HepG2 (cell line): ENCODE data around the gene CDYL2.

Experiments used
- AKAP8 ChIP-seq: sonication (generic); formaldehyde crosslinking; IDR thresholded peaks from 2 replicates; pipeline ENCODE4 v1.5.1; 2020; ENCODE audit warnings: mild to moderate bottlenecking, missing genetic modification reagents
- EZH2 ChIP-seq: conservative IDR thresholded peaks from 2 replicates; pipeline ENCODE4 v1.6.1; 2012; ENCODE audit warnings: mild to moderate bottlenecking, low read depth, low read length, moderate library complexity
- KLF16 ChIP-seq, 2 experiments: sonication (generic) in 1 of 2; formaldehyde crosslinking in 1 of 2; IDR thresholded peaks; 2 replicates each; pipeline versions ENCODE4 v1.6.1 to v1.8.0; 2016 to 2023; ENCODE audit warnings: missing genetic modification reagents in 2 of 2, missing compliant biosample characterization in 1 of 2
- ZNF274 ChIP-seq: sonication (generic); formaldehyde crosslinking; IDR thresholded peaks from 2 replicates; pipeline ENCODE4 v1.5.1; 2020; ENCODE audit warnings: mild to moderate bottlenecking, missing genetic modification reagents

DNA sequence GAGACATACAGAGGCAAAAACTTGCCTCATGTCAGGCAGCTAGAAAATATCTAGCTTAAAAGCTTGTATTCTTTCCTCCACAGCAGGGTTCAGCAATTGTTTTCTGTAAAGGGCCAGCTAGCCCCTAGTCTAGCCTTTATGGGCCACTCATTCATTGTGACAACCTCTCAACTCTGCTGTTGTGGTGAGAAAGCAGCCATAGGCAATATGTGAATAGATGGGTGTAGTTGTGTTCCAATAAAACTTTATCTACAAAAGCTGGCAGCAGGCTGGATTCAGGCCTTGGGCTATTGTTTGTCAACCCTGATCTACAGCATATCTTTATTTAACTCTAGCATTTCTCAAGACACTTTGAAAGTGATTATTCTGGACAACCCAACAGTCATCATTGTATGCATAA lies 46.4 kb upstream of the CDYL2 start:
- TF ChIP-seq AKAP8 (CRISPR knock-in tag): no peak
- TF ChIP-seq EZH2: no peak
- no peak for TF ChIP-seq KLF16 (CRISPR knock-in tag; IDR thresholded peaks at IDR 0.05)
- no peak for TF ChIP-seq ZNF274 (CRISPR knock-in tag)
